HG03108 (cell line): ENCODE data around the gene VAT1L.

Experiments
- ATAC-seq: cut with Tn5 transposase; IDR thresholded peaks from one replicate; pipeline ENCODE4 v1.9.1; 2021; ENCODE audit warnings: moderate library complexity; ENCODE audit not compliant: unreplicated experiment

The VAT1L gene

DNA sequence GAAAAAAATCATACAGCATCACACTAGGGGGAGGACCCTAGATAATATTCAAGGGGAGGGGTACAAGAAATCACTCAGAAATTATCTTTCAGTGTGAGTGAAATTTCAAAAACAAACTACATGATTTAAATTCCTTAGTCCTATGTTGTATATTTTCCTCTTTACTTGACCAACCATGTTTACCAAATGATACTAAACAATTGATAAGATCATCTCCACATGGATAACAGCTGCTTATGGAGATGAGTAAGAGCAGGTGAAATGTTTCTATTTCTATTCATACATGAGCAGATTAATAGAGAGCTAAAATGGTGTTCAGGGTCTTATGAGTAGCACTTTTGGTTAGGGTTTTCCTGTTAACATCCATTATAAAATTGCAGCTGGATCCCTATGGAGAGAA lies 7.3 kb upstream of the VAT1L start:
- ATAC-seq: no peak

DNA sequence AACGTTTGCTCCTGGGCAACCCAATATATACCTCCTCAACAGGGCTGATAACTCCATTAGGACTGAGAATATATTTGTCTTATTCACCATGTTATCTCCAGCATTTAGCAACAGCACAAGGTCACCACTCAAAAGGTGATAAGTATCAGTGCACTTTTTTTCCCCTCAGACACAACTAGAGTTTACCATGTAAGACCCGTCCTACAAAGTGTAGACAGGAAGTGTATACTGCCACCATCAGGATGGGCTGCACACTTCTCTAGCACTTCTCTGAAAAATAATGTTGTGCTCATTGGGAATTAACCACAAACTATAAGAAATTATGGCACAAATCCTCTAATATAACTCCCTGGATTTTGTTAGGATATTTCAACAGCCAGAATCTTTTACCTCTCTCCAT lies 5.7 kb upstream of the VAT1L start:
- ATAC-seq: no peak

DNA sequence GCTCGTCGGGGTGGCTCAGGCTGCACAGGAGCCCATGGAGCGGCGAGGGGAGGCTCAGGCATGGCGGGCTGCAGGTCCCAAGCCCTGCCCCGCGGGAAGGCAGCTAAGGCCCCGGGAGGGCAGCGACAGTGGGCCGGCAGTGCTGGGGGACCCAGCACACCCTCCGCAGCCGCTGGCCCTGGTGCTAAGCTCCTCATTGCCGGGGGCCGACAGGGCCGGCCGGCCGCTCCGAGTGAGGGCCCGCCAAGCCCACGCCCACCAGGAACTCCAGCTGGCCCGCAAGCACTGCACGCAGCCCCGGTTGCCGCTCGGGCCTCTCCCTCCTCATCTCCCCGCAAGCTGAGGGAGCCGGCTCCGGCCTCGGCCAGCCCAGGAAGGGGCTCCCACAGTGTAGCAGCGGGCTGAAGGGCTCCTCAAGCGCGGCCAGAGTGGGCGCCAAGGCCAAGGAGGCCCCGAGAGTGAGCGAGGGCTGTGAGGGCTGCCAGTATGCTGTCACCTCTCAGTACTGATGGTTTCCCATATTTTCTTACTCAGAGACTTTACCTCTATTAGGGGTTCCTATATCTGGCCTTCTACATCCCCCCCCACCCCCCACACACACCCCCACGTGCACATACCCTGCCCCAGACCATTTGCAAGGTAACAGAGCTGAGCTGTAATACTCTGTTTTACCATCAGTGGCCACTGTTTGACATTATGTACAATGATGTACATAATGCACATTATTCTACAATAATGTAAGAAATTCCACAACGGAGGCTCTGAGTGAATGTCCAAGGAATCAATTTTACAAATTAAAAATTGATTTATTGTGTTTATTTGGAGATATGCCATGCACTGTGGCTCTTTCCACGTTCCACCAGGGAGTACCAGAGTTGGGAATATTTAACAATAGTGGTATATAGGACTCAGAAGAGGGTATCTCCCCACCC lies 3.7 kb upstream of the VAT1L start:
- ATAC-seq: no peak

DNA sequence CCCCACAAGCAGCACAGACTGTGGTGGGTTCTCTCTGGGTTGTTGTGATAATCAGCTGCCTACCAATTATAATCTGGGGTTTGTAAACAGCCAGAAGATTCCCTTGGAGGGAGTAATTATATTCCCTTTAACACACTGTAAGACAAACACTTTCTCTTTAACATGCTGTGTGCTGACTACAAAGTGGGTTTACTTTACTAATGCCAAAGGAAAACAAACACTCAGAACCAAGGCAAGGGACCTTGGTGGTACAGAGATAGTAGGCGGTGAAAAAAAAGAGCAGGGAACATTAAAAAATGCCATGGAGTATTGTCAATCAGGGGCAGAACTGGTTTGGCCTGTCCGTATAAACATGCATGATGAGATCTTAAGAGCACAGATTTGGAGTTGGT lies 3.0 kb upstream of the VAT1L start:
- ATAC-seq: no peak

DNA sequence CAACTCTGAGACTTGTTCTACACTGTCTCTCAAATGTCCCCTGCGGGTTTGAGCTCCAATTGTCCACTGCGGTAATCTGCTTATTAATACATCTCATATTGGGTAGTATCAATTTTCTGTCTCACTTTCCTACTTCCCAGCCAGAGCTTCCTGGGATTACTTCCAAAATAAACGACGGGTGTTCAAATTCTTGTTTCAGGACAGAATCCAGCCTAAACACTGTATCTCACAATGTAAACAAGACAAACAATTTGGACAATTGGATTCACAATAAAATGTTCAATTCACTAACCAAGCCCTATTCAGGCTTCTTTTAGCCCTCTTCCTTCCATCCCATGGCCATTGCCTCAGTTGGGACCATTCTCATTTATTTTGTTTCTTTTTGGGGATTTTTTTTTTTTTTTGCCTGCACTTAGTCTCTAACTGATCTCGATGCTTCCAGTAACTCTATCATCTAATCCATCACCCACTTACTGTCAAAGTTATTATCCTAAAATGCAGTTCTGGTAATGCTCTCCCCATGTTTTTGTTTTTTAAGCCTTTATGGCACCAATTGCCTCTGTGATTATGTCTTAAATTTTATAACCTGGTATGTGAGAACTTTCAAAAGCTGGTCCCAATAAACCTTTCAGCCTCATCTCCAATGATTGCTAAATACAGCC lies 2.0 kb upstream of the VAT1L start:
- ATAC-seq: no peak

DNA sequence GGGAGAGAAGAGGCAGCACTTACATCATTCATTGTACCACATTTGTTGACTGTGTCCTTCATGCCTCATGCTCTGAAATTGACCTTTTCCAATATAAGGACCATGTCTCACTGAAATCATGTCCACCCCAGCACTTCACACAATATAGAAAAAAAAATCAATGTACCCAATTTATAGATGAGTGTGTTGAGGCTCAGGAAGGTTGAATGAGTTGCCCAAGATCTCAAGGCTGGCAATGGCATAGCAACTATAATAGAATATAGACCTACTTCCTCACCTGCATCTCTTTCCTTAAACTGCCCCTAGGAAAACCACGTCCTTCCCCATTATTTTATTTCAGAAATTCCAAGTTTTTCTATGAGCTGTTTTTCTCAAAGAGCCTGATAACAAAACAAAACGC lies 912 bp upstream of the VAT1L start:
- ATAC-seq: no peak

DNA sequence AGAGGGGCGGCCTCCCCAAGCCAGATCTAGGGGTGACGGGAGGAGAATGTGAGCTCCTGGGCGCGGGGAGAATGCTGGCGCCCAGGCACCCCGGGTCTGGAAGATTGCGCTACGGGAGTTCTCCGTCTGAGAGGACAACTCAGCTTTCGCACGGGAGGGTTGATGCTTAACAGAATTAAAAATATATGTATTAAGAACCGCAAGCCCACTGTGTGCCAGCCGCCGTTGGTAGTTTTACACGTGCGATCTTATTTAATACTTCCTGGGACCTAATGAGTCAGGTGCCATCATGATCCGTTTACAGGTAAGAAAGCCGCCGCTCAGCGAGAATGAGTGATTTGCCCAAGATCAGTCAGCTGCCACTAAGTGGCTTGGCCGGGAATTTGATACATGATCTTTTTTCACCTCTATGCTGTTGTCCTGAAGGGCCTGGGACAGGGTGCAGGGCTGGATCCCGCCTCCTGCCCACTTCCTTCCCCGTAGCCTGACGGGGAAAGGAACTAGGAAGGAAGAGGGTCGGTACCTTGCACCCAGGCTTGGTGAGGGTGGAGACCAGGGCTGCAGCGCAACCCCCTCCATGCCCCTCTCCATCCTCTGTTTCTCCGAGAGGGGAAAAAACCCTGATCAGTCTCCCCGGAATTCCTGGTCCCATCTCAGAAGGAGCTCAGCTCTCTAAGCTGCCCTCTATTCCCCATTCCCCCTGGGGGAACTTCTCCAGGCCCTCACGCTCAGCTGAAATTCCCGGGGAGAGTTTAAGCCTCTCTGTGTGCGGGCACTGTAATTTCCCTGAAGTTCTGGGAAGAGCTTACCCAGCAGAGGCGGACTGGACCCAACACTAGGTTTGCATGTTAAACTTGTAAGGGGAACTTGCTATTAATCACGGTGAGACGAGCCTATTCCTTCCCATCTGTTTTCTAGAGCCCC lies 983 bp downstream of the VAT1L start:
- ATAC-seq: no peak

DNA sequence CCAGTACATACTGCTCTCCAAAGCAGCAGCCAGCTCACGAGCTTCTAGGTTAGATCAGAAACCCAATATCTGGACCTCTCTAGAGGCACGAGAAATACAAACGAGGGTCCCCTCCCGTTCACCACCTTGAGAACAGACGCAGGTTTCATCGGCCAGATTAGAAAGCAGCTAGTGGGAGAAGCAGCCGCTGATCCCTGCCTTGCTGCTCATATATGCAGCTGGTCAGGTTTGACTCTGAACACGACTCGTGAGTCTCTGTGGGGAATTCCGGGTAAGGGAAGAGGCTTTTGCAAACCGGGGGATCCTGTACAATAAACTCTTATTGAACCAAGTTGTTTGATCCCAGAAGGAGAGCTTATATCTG lies 1.6 kb downstream of the VAT1L start:
- ATAC-seq: no peak

DNA sequence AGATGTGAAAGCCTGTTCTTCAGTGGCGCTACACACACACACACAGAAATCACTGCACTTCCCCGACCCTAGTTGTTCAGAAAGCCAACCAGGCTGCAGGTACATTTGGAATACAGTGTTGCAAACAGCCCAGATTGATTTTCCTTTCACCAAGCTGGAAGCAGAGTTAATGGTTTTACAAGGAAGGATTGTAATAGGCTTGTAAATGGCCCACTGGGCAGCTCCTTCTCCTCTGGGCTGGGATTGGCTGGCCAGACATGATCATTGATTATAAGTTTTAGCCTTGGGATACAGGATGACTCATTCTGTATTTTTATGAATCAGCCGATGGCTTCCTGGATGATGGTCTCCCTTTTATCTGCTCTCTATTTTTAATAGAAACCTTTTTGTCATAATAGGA lies 2.5 kb downstream of the VAT1L start:
- ATAC-seq: no peak

DNA sequence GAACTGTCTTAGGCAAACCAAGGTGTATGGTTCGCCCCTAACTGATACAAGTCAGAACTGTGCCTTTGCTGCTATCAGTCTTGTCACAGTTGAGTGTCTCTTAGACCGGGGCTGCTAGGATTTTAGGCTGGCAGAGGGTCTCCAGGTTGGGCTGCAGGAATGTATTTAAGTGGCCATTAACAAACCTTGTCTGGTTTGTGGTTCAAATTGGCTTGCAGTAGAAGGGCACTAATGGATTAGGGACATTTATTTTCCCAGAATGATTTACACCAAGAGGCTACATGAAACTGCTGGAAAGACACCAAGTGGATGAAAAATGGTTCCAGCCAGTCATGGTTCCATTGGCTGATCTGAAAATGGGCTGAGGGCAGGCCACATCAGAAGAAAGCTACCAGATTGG lies 5.1 kb downstream of the VAT1L start:
- ATAC-seq: no peak

DNA sequence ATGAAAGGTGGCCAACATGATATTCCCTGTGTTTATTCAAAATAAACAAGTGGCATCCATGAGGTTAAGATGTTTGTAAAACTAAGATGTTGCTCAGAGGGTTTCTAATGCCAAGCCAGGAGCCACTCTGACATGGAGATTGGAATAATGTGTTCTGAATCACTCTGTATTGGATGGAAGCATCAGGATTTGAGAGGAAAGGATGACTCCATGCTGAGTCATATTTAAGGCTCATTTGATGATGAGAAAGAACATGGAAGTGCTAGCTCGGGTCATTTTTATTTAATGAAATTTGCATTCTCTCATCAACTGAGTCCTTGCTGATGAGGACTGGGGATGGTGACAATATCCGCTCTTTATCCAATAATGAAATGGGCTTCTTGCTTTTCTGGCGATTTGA lies 6.2 kb downstream of the VAT1L start:
- no peak for ATAC-seq

DNA sequence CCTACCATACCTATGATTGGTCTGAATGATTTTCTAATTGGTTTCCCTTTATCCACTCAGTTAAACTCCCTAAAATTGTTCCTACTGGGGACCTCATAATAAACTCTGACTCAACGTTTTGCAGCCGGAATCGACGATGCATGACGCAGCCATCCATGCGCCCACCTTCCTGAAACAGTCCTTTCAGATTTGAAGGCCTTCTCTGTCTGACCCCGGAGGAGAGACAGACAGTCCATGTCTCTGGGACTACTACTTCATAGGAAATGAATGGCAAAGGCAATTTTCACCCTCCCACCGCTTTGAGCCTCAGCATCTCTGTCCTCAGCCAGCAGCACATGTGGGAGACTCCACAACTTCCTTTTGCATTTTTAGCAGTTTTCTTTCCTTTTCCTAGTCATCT lies 13.5 kb downstream of the VAT1L start:
- ATAC-seq: no peak

DNA sequence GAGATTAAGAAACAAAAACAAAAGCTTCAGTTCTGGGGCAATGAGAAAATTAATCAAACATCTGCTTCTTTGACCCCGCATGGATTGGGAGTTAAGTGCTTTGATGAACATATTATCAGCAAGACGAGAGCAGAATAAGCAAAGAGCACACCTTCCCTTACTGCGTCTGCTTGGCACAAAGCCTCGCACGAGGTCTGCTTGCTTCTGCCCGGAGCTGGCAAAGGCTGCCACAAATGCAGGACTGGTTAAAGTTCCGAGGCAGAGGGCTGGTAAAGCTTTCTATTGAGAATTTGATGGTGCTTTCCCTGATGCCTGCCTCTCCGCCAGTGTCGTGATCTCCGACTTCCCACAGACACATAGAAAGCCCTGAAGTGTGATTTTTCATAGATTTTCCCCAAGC lies 17.0 kb downstream of the VAT1L start:
- no peak for ATAC-seq

DNA sequence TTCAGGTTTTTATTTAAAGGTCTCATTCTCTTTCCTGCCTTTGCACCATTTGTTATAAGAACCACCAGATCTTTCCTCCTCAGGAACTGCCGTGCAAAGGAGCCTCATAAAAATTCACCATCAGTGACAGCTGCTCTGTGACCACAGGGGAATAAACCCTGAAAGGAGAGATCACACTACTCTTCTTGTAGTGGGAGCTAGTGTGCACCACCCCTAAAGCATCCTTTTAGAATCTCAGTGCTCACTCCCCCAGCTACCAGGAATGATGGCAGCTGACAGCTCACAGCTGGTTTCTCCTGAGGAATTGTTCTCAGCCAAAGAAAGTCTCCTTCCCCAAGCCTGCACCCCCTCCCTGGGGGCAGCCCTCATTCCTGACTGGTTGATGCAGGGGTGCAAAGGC lies 18.7 kb downstream of the VAT1L start:
- no peak for ATAC-seq

DNA sequence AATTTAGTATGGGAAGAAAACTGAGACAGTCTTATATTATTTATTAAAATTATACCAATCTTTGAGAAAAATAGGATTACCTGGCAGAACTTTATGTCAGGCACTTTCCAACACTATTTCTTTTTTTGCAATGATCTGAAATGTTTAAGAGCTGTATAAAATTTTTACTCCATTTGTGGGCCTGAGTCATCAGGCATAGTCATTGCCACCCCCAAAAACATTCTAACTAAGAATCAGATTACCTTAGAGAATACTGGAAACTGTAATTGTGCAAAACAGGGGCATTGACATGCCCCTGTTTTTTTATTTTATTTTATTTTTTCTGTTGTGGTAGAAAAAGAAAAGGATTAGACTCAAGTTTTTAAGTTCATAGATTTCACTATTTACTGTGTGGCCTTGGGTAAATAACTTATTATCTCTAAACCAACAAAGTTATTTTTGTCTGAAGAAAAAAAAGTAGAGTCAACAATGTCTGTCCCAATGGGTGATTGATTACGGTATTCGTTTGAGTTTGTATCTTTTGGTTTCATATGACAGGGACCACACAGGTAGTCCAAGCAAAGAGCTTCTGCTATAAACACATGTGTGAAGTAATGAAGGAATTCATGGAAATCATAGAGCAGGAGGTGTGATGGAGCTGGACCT lies 24.6 kb downstream of the VAT1L start:
- ATAC-seq: no peak

DNA sequence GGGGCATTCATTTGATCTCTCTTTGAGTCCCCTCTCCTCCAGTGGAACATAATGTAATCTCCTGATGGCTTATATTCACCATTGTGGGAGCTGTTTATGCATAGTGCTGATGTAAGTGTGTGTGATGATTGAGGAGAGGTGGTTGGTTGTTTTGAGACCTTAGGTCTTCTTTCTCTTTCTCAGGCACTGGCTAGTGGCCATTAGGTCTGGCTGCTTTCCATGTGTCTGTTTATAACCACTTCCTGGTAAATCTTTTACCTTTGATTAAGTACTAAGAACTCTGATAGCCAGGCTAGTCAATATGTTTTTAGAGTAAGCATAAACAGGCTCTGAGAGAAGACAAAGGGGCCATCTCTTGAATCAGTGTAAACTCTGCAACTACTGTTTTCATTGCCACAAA lies 27.9 kb downstream of the VAT1L start:
- ATAC-seq: no peak

DNA sequence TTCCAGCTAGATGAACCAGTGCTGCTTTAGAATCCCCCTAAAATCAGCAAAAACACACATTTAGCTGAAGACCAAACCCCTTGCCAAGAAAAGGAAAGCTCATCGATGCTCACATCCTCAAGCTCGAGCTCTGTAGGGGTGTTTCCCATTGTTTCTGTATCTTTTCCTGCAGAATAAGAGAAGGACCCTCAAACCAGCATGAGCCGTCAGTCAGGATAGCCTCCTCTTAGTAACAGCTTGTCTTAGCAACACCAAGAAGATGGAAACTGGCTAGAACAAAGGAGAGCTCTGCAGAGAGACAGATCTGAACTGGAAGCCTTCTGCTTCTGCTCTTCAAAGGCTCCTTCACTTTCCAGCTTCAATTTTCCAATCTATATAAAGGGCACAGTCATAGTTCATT lies 32.0 kb downstream of the VAT1L start:
- no peak for ATAC-seq

DNA sequence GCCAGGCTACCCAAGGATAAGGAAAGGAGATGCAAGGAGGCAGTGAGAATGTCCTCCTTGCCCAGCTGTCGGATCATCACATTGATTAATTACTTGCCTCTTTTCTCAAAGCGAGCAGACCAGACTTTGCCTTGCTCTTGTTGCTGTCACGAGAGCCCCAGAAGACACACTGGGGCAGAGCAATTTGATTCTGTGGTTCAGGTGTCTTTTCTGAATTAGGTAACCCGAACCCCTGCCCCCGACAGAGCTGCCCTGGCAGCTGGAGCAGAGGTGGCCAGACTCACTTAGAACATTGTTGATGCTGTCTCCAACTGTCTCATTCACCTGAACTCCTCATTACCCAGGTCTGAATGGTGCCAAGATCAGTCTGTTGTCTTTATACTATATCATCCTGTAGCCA lies 34.3 kb downstream of the VAT1L start:
- no peak for ATAC-seq

DNA sequence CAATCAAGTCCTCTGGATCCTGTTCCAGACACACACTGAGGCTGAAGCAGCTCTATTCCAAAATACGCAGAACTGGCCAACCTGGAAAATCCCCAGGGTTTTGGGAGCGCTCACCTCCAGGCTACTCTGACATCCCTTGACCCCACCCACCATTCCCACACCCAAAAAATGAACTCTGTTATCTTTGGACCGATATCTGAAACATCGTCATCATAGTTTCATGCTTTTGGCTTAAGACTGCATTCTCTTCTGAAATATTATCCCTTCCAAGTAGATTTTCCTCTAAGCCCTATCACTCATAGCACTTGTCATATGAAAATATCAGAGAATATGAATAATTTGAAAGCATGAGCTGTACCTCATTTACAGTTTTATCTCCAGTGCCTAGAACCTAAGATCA lies 34.7 kb downstream of the VAT1L start:
- ATAC-seq: no peak

DNA sequence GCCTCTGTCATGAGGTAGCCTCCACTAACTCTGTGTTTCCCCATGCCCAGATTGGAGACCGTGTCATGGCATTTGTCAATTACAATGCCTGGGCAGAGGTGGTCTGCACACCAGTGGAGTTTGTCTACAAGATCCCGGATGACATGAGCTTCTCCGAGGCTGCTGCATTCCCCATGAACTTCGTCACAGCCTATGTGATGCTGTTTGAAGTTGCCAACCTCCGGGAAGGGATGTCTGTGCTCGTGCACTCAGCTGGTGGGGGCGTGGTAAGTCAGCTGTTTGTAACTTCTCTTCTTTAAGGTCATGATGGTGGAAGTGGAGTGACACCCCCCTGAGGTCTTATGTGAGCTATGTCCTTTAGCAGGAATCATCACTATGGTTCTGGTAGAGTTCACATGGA lies 36.8 kb downstream of the VAT1L start:
- ATAC-seq: no peak

DNA sequence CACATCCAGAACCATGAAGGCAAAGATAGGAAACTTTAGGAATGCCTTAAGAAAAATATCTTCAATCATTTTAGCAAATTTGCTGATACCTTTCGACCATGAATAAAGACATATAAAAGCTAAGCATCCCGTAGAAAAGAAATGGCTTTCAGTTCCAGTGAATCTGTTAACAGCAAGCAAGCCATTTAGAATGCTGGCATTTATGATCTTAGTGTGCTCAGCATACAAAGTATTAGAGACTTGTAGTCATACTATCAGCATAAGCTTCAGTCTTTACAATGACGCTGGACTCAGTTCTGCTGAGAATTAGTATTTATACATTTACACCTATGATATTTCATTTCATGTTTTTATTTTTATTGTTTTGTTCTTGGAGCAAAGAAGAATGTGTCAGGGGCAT lies 38.7 kb downstream of the VAT1L start:
- ATAC-seq: no peak
